Stimulated activated CD4-positive, alpha-beta T cell treated with anti-CD3 and anti-CD28 coated beads, Interleukin-2, amount 100 ng/mL, for 24 hours (primary cell): Measurements from ENCODE around the gene SETD5.
A peak's percentile ranks its signal among the peaks of the same experiment; 100 is the strongest.

ENCODE experiments used
- DNase-seq, 2 donors: peaks; one replicate each; pipeline ENCODE4 v3.0.0-alpha.2; 2020

SETD5 gene, protein sequence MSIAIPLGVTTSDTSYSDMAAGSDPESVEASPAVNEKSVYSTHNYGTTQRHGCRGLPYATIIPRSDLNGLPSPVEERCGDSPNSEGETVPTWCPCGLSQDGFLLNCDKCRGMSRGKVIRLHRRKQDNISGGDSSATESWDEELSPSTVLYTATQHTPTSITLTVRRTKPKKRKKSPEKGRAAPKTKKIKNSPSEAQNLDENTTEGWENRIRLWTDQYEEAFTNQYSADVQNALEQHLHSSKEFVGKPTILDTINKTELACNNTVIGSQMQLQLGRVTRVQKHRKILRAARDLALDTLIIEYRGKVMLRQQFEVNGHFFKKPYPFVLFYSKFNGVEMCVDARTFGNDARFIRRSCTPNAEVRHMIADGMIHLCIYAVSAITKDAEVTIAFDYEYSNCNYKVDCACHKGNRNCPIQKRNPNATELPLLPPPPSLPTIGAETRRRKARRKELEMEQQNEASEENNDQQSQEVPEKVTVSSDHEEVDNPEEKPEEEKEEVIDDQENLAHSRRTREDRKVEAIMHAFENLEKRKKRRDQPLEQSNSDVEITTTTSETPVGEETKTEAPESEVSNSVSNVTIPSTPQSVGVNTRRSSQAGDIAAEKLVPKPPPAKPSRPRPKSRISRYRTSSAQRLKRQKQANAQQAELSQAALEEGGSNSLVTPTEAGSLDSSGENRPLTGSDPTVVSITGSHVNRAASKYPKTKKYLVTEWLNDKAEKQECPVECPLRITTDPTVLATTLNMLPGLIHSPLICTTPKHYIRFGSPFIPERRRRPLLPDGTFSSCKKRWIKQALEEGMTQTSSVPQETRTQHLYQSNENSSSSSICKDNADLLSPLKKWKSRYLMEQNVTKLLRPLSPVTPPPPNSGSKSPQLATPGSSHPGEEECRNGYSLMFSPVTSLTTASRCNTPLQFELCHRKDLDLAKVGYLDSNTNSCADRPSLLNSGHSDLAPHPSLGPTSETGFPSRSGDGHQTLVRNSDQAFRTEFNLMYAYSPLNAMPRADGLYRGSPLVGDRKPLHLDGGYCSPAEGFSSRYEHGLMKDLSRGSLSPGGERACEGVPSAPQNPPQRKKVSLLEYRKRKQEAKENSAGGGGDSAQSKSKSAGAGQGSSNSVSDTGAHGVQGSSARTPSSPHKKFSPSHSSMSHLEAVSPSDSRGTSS (N-terminal part only)

GRCh38 chr3:9397332-9397905, at the start of gene SETD5:
TSS of gene SETD5 (plus strand) at chr3:9397615. CDS start at chr3:9428939, 31,324 bp downstream.
- DNase-seq: peak; percentile 99 to 100

- no peak for DNase-seq
Measured at GRCh38 chr3:9347887-9348286, 49.5 kb upstream of the SETD5 start.

- DNase-seq: no peak
Measured at GRCh38 chr3:9349321-9350117, 47.9 kb upstream of the SETD5 start.

GRCh38 chr3:9351709-9352126, 45.7 kb upstream of the SETD5 start:
- no peak for DNase-seq

GRCh38 chr3:9352917-9353752, 44.3 kb upstream of the SETD5 start:
- peak; percentile 53 to 61 for DNase-seq

GRCh38 chr3:9361691-9362388, 35.6 kb upstream of the SETD5 start:
- DNase-seq: no peak

DNA sequence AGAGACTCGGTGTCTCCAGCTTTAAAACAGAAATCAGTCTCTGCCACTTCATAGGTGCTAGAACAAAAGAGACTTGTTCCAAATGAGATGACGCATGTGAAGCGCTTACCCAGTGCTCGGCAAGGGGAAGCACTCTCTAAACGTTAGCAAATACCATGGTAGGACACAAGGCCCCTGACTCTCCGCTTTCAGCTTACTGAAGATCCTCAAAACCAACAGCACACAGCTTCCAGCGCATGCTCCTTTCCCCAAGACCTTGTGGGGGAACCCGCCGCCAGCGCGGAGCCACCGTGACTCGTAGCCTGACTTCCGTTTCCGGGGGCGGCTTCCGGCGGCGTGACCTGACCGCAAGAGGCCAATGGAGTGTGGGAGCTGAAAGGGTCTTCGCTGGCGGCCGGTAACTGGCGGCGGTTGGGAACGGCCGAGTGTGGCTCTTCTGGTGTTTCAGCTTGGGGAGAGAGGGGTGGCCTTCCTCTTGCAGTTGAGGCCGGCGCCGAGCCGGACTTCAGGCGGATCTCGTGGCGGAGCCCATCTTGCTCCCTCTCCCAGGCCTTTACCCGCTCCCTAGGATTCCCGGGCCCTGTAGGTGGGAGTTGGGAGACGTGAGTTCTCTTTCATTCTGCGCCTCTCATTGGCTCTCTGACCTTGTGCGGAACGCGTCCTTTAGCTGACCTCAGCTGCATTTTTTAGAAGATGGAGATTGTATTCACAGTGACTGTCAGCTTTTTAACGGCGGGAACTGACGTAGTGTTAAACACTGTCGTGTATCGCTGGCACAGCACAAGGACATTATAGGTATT, 34.5 kb upstream of the SETD5 start, which contains the start of gene THUMPD3:
TSS of gene THUMPD3 (plus strand) at position 324 of the 800 bp plus-strand sequence. CDS start 2,015 bp downstream, outside the sequence.
- DNase-seq: peak; percentile 95

- no peak for DNase-seq
Measured at GRCh38 chr3:9369508-9369907, 27.9 kb upstream of the SETD5 start.

GRCh38 chr3:9373465-9373864, 23.9 kb upstream of the SETD5 start:
- no peak for DNase-seq

DNA sequence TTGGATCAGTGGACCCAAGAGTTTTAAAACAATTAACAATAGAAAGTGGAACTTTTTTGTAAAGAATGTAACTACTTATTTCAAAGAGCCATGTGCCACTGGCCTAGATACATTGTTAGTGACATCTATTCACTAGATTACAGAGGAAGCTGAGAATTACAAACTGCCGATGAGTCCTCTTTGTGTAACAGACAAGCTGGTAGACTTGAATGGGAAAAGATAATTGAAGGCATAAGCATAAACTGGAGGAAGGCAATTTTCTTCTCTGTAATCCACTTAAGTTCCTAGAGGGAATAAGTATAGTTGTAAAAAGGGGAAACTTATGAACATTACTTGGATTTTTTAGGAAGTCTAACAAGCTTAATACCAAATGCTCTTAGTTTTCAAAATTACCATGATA, 19.4 kb upstream of the SETD5 start:
- DNase-seq: no peak

- DNase-seq: no peak
Measured at GRCh38 chr3:9379327-9379726, 18.1 kb upstream of the SETD5 start.

- no peak for DNase-seq
Measured at GRCh38 chr3:9380014-9380413, 17.4 kb upstream of the SETD5 start.

DNA sequence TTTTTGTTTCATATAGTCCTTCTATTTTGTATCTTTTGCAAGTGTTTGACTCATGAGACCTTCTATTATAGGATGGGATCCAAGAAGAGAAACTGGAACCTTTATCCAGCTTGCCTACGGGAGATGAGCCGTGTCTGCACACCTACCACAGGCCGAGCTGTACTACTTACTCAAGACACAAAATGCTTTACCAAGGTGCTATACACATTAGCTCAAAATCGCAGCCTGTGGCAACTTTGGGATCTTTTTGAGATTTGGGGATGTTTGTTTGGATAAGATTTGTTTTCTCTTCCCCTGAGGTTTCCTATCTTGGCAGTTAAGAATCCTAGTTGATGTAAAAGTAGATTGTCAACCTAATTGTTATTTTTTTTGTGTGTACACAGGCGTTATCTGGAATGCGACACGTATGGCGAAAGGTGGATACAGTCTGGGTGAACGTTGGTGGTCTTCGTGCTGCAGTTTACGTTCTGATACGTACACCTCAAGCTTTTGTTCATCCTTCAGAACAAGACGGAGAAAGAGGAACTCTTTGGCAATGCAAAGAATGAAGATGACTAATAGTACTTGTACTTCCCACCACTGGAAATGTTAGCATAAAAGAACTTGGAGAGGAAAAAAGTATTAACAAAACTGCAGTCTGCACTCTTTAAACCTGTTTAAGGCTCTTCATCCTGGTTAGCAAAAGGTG, 13.1 kb upstream of the SETD5 start:
- DNase-seq: no peak

- DNase-seq: no peak
Measured at GRCh38 chr3:9385187-9386077, 12.0 kb upstream of the SETD5 start.

DNA sequence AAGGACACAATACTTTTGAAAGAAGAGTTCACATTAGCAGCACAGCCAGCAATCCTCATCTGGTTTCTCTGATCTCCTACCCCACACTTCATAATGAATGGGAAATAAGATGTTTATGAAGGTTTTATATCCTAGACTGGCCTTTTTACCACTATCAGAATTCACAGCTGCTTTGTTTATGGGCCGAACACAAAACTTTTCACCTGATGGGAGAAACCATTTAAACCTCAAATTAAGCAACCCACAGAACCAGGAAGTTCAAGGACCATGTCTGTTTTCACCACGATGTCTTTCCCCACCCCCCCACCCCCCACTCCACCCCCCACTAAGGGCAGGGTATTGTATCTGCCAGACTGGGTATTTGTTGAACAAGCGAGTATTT, 11.3 kb upstream of the SETD5 start:
- DNase-seq: no peak

GRCh38 chr3:9386501-9387321, 10.7 kb upstream of the SETD5 start:
- DNase-seq: no peak

GRCh38 chr3:9387322-9387655, 10.1 kb upstream of the SETD5 start:
- no peak for DNase-seq
